Testis (tissue), 3 donors: Measurements from ENCODE around the gene PTH2. TPM values are rescaled to one million over a fixed set of nuclear protein-coding genes. Genes with fewer than 3 reads are reported as not detected.

Source experiments
- DNase-seq: peaks from one replicate; pipeline ENCODE4 v3.0.0-alpha.2; 2019
- H3K27ac ChIP-seq, 2 donors: fragments of 200-600 bp; sonication (generic); one replicate each; pipeline ENCODE4 v1.5.1; 2019
- H3K27me3 ChIP-seq: fragments of 200-600 bp; sonication (generic); one replicate; pipeline ENCODE4 v1.5.1; 2019
- H3K36me3 ChIP-seq: fragments of 200-600 bp; sonication (generic); one replicate; pipeline ENCODE4 v1.5.1; 2017; ENCODE audit warnings: low read depth; ENCODE audit errors: missing control alignments
- H3K4me1 ChIP-seq: fragments of 200-600 bp; sonication (generic); one replicate; pipeline ENCODE4 v1.5.1; 2019
- H3K4me3 ChIP-seq, 2 donors: fragments of 200-600 bp; sonication (generic); one replicate each; pipeline ENCODE4 v1.5.1; 2017 to 2019
- H3K9me3 ChIP-seq: fragments of 200-600 bp; sonication (generic); one replicate; pipeline ENCODE4 v1.5.1; 2017
- CTCF ChIP-seq, 3 experiments: fragments of 450-650 bp in 2 of 3; fragments of 200-600 bp in 1 of 3; sonication (generic) in 1 of 3; IDR thresholded peaks; one replicate each; pipeline ENCODE4 v1.5.1; 2016 to 2019; ENCODE audit warnings: antibody characterized with exemption in 3 of 3, mild to moderate bottlenecking in 2 of 3, moderate library complexity in 1 of 3
- POLR2A ChIP-seq: fragments of 450-650 bp; IDR thresholded peaks from one replicate; pipeline ENCODE4 v1.6.1; 2017; ENCODE audit warnings: antibody characterized with exemption, mild to moderate bottlenecking, moderate library complexity
- WGBS, 2 donors: methylation state at CpG; one replicate each; pipeline ENCODE4 v1.1.5; 2018; 5-methylcytosine and 5-hydroxymethylcytosine counted together
- intact Hi-C: fragments of 100-400 bp; cut with DNase I; formaldehyde crosslinking; loops from one replicate; pipeline ENCODE4 v1.15.1; 2023; ENCODE audit warnings: low total_unique reads
- polyA plus RNA-seq: library from polyadenylated mRNA; stranded (reverse); fragments of 350-450 nt; fragmentation: Illumina TruSeq; extraction: RNeasy Lipid Tissue Mini Kit (QIAGEN cat#74804); gene quantifications from one replicate; pipeline ENCODE4 v1.2.3, GENCODE V29; 2014; ENCODE audit warnings: low read depth, low replicate concordance; ENCODE audit not compliant: insufficient read depth
- total RNA-seq, 2 donors: library from RNA; depleted of rRNA; stranded (reverse); fragments of >200 nt; gene quantifications; one replicate each; pipeline ENCODE4 v1.2.3, GENCODE V29; 2016

PTH2 gene
- total and polyA plus RNA-seq, 3 donors from 2014 or later = not detected

GRCh38 chr19:49407079-49407478 is 16.2 kb downstream of the PTH2 start:
- H3K27ac ChIP-seq = no peak overlapping the region
- 76 to 83% methylated on average over 5 to 7 of the region's 7 CpGs for WGBS, 2 donors
- no peaks in the 10 kb centered on the region for H3K9me3 ChIP-seq
- TF ChIP-seq CTCF (IDR thresholded peaks at IDR 0.05) (no peak), POLR2A (no peak)
- no peaks in the 10 kb centered on the region for H3K27me3 ChIP-seq
- intact Hi-C loops = no loop called here
- DNase-seq = no peak
- no peaks in the 10 kb centered on the region for H3K4me1 ChIP-seq
- H3K36me3 ChIP-seq = no peaks in the 10 kb centered on the region
- no peak overlapping the region for H3K4me3 ChIP-seq

GRCh38 chr19:49403404-49404187 is 19.6 kb downstream of the PTH2 start:
- 60 to 63% methylated on average over 5 to 7 of the region's 7 CpGs for whole genome bisulfite sequencing, 2 donors
- Histone ChIP-seq H3K9me3 (no peaks in the 10 kb centered on the region), H3K4me1 (no peaks in the 10 kb centered on the region), H3K4me3 (no peak overlapping the region), H3K36me3 (no peaks in the 10 kb centered on the region), H3K27me3 (no peaks in the 10 kb centered on the region), H3K27ac (no peak overlapping the region)
- TF ChIP-seq POLR2A (no peak), CTCF (IDR thresholded peaks at IDR 0.05) (no peak)
- intact Hi-C loops = no loop called here
- no peak for DNase-seq

GRCh38 chr19:49400029-49400428 is 23.2 kb downstream of the PTH2 start:
- Histone ChIP-seq H3K9me3 (no peaks in the 10 kb centered on the region), H3K36me3 (no peaks in the 10 kb centered on the region), H3K27me3 (no peaks in the 10 kb centered on the region), H3K4me3 (no peak overlapping the region), H3K4me1 (no peaks in the 10 kb centered on the region), H3K27ac (no peak overlapping the region)
- DNase-seq = no peak
- intact Hi-C loops = no loop called here
- TF ChIP-seq CTCF (IDR thresholded peaks at IDR 0.05) (no peak), POLR2A (no peak)
- 88 to 94% methylated on average over 6 of the region's 6 CpGs for WGBS, 2 donors

GRCh38 chr19:49398931-49399330 is 24.3 kb downstream of the PTH2 start:
- no peaks in the 10 kb centered on the region for H3K36me3 ChIP-seq
- DNase-seq = no peak
- H3K27me3 ChIP-seq = no peaks in the 10 kb centered on the region
- H3K4me1 ChIP-seq = no peaks in the 10 kb centered on the region
- intact Hi-C loops = loop anchor here (10.0 kb wide), 1 partner anchor 46 kb away; the partner anchor contains the start of gene SLC17A7
- no peak overlapping the region for H3K27ac ChIP-seq
- 76 to 82% methylated on average over 6 of the region's 6 CpGs for WGBS, 2 donors
- no peaks in the 10 kb centered on the region for H3K9me3 ChIP-seq
- no peak overlapping the region for H3K4me3 ChIP-seq
- TF ChIP-seq POLR2A (no peak), CTCF (IDR thresholded peaks at IDR 0.05) (no peak)
